ENCODE data around the gene SUGT1. TPM values are rescaled to one million over a fixed set of nuclear protein-coding genes. Genes with fewer than 3 reads are reported as not detected.

SUGT1 gene
- total and polyA plus RNA-seq, 8 donors, result 43.5 to 65.0 (median 51.2) TPM

- Histone ChIP-seq H3K36me3 (peaks cover 0 to 17% of the 10 kb centered on the region in 2 donors), H3K4me3 (peak overlapping the region; percentile 71 to 78), H3K9me3 (no peaks in the 10 kb centered on the region), H3K4me1 (peaks cover 11 to 38% of the 10 kb centered on the region in 2 donors), H3K27ac (peak overlapping the region; percentile 97 to 98), H3K27me3 (no peaks in the 10 kb centered on the region)
- intact Hi-C loops (cut with DNase I), result no loop called here
- DNase-seq (peak in 2 of 4 donors; percentile 50 to 86), ATAC-seq (peak; percentile 19)
- TF ChIP-seq CTCF (IDR thresholded peaks at IDR 0.05), result peak in 1 of 2 donors; percentile 2
These were observed 306 bp downstream of the SUGT1 start for GRCh38 chr13:52652980-52653303.

GRCh38 chr13:52659340-52659739 lies 6.7 kb downstream of the SUGT1 start:
- DNase-seq (no peak), ATAC-seq (no peak)
- intact Hi-C loops (cut with DNase I), result no loop called here
- Histone ChIP-seq H3K4me3 (no peak overlapping the region), H3K36me3 (peaks cover 0 to 66% of the 10 kb centered on the region in 2 donors), H3K4me1 (peaks cover 4 to 18% of the 10 kb centered on the region in 2 donors), H3K9me3 (no peaks in the 10 kb centered on the region), H3K27me3 (no peaks in the 10 kb centered on the region), H3K27ac (no peak overlapping the region)
- no peak for TF ChIP-seq CTCF (IDR thresholded peaks at IDR 0.05)

GRCh38 chr13:52664272-52664671 lies 11.6 kb downstream of the SUGT1 start:
- H3K36me3 ChIP-seq, result peaks cover 0 to 95% of the 10 kb centered on the region in 2 donors
- H3K9me3 ChIP-seq, result no peaks in the 10 kb centered on the region
- no peak for TF ChIP-seq CTCF (IDR thresholded peaks at IDR 0.05)
- no peak overlapping the region for H3K4me3 ChIP-seq
- no peaks in the 10 kb centered on the region for H3K27me3 ChIP-seq
- DNase-seq, result no peak
- ATAC-seq, result no peak
- H3K27ac ChIP-seq, result no peak overlapping the region
- intact Hi-C loops (cut with DNase I), result no loop called here
- H3K4me1 ChIP-seq, result no peaks in the 10 kb centered on the region

- no peaks in the 10 kb centered on the region for H3K9me3 ChIP-seq
- no peak for DNase-seq
- no peaks in the 10 kb centered on the region for H3K27me3 ChIP-seq
- ATAC-seq, result no peak
- H3K4me3 ChIP-seq, result no peak overlapping the region
- no peak overlapping the region for H3K27ac ChIP-seq
- H3K4me1 ChIP-seq, result no peaks in the 10 kb centered on the region
- TF ChIP-seq CTCF (IDR thresholded peaks at IDR 0.05), result peak; percentile 16 to 24
- peaks cover 0 to 93% of the 10 kb centered on the region in 2 donors for H3K36me3 ChIP-seq
- intact Hi-C loops (cut with DNase I), result no loop called here
These were observed 12.7 kb downstream of the SUGT1 start for GRCh38 chr13:52665325-52665724.

- DNase-seq (no peak), ATAC-seq (no peak)
- H3K4me1 ChIP-seq, result no peaks in the 10 kb centered on the region
- H3K9me3 ChIP-seq, result no peaks in the 10 kb centered on the region
- H3K4me3 ChIP-seq, result no peak overlapping the region
- H3K36me3 ChIP-seq, result peaks cover 0 to 59% of the 10 kb centered on the region in 2 donors
- H3K27me3 ChIP-seq, result no peaks in the 10 kb centered on the region
- no peak overlapping the region for H3K27ac ChIP-seq
- no peak for TF ChIP-seq CTCF (IDR thresholded peaks at IDR 0.05)
- intact Hi-C loops (cut with DNase I), result no loop called here
These were observed 17.0 kb downstream of the SUGT1 start for GRCh38 chr13:52669677-52670076.
